MG63 (cell line): ENCODE results near the gene STX4. TPM values are rescaled to one million over a fixed set of nuclear protein-coding genes. Genes with fewer than 3 reads are reported as not detected.
"Not testable (repeated sequence)": the region's sequence is repeated elsewhere in the genome, so short reads cannot be mapped to it uniquely, and the experiment has no call there.

Experiments used
- DNase-seq: peaks from one replicate; pipeline ENCODE4 v3.0.0-alpha.2; 2020
- H3K27me3 ChIP-seq: fragments of 250-450 bp; sonication (Bioruptor Pico); 2 replicates; pipeline ENCODE4 v1.5.1; 2020; ENCODE audit warnings: mild to moderate bottlenecking, moderate library complexity
- H3K36me3 ChIP-seq: fragments of 250-450 bp; sonication (Bioruptor Pico); 2 replicates; pipeline ENCODE4 v1.5.1; 2020; ENCODE audit warnings: mild to moderate bottlenecking, moderate library complexity
- H3K4me3 ChIP-seq: fragments of 250-450 bp; sonication (Bioruptor Pico); 2 replicates; pipeline ENCODE4 v1.5.1; 2020; ENCODE audit warnings: mild to moderate bottlenecking, moderate library complexity
- H3K9me3 ChIP-seq: fragments of 250-450 bp; sonication (Bioruptor Pico); 2 replicates; pipeline ENCODE4 v1.5.1; 2020; ENCODE audit warnings: mild to moderate bottlenecking, moderate library complexity
- total RNA-seq: library from RNA; depleted of rRNA; stranded (reverse); fragments of >200 nt; shearing (Covaris generic); gene quantifications from 2 replicates; pipeline ENCODE4 v1.2.3, GENCODE V29; 2014; ENCODE audit warnings: low replicate concordance

Gene STX4
- total RNA-seq, 1 experiment from 2014 or later = 47.1 TPM

DNA sequence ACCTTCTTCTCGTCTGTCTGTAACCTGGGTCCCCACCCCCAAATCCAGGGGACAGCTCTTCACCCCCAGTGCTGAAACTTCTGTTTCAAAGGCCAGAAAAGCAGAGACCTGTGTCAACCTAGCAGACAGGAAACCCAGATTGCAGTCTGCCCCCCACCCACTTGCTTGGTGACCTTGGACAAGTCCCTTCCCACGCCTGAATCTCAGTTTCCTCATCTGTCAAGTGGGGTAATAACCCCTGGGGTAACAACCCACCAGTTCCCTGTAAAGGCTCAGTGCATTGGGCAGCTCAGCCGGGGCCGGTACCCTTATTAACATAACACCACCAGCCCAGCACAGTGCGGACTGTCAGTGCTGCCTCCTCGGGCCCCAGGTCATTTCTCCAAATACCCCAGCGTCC, 24.2 kb upstream of the STX4 start:
- Histone ChIP-seq H3K9me3 (no peaks in the 10 kb centered on the region), H3K36me3 (no peaks in the 10 kb centered on the region), H3K4me3 (no peak overlapping the region), H3K27me3 (peaks cover 5% of the 10 kb centered on the region)
- DNase-seq = no peak

DNA sequence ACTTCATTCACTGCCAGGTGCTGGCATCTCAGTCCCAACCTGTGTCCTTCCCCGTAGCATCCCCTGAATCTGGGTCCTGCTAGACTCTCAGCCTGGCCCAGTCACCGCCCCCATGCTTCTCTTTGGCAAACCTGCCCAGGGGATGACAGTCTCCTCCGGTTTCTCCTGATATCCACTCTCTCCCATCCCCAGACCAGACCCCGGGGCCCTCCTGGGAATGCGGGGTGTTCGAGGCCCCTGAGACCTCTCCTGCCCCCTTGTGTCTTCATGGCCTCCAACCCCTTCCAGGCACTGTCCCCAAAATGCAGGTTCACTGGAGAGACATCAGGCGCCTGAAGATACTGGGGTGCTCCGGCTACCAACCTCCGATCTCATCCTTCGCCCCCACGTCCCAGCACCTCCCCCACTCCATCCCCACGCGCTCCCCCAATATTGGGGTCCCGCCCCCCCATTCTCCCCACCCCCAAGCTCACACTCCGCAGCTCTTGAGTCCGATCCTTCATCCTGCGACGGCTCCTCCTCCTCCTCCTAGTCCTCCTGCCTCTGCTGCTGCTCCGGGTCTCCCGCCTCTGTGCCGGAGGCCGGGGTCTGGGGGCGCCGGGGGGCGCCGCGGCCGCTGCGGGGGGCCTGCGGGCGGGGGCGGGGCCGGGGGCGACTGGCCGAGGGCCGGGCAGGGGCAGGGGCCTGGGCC, 23.3 kb upstream of the STX4 start:
- H3K36me3 ChIP-seq = no peaks in the 10 kb centered on the region
- no peak for DNase-seq
- H3K4me3 ChIP-seq = no peak overlapping the region
- peaks cover 5% of the 10 kb centered on the region for H3K27me3 ChIP-seq
- H3K9me3 ChIP-seq = no peaks in the 10 kb centered on the region

DNA sequence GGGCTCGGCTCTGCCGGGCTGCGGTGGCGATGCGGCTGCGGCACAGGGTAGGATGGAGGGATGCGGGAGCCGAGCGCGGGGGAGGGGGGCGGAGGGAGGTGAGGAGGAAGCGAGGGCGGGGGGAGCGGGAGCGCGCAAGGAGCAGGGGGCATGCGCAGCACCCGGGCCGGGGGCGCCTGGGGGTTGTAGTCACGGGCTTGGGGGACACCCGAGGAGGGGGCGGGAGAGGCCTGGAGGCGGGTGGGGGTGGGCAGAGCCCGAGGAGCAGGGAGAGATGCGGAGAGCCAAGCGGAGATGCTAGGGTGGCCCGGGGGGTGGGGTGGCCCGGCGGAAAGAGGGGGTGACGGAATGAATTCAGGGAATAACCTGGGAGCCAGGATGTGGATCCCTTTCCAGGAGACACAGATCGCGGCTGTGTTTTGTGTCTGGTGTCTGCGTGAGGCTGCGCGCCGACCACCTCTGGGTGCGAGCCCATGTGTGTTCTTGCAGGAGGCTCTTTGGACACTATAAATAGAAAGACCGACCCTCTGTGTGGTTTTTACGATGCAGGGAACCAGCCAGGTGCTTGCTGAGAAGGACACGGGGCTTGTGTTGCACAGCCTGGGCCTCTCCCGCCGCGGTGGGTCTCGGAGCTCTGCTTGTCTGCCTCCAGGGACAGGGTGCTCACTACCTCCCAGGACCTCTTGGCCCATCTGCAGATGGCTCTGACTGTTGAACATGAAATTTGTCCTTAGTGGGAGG, 22.6 kb upstream of the STX4 start, which contains the start of gene STX1B:
Gene STX1B, minus strand, starts transcription at position 54 of the 741 bp plus-strand sequence. CDS start 242 bp downstream, outside the sequence.
- Histone ChIP-seq H3K27me3 (peaks cover 7% of the 10 kb centered on the region), H3K36me3 (no peaks in the 10 kb centered on the region), H3K9me3 (no peaks in the 10 kb centered on the region), H3K4me3 (no peak within 1 kb of the TSS)
- no peak for DNase-seq

DNA sequence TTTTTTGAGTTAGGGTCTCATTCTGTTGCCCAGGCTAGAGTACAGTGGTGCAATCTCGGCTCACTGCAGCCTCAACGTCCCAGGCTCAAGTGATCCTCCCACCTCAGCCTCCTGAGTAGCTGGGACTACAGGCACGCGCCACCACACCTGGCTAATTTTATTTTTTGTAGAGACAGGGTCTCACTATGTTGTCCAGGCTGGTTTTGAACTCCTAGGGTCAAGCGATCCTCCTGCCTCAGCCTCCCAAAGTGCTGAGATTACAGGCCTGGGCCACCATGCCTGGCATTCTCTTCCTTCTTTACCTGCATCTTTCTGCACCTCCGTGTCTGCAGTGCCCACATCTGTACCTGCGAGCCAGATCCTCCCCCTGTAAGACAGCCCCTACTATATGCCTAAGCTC, 21.5 kb upstream of the STX4 start:
- not testable (repeated sequence) for DNase-seq, H3K36me3 ChIP-seq, H3K4me3 ChIP-seq, H3K27me3 ChIP-seq, H3K9me3 ChIP-seq

DNA sequence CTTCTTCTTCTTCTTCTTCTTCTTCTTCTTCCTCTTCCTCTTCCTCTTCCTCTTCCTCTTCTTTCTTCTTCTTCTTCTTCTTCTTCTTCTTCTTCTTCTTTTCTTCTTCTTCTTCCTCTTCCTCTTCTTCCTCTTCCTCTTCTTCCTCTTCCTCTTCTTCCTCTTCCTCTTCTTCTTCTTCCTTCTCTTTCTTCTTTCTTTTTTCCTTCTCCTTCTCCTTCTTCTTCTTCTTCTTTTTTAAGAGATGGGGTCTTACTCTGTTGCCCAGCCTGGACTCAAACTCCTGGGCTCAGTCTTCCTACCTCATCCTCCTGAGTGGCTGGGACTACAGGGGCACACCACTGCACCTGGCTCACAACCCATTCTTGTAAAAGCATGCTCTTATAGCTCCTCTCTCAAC, 20.1 kb upstream of the STX4 start:
- not testable (repeated sequence) for H3K9me3 ChIP-seq, H3K27me3 ChIP-seq, DNase-seq, H3K4me3 ChIP-seq, H3K36me3 ChIP-seq

DNA sequence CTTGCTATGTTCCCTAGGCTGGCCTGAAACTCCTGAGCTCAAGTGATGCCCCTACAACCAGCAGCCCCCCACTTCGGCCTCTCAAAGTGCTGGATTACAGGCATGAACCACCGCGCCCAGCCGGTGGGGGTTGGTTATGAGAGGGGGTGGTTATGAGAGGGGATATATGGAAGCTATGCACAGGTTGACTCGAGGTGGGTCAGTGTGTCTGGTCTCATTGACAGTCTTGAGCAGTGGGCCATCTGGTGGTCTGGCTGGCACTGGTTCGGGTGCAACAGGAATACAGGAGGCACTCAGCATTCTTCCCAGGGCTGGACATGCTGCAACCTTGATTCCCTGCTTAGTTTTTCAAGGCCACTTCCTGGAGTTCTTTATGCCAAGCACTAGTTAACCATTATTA, 17.3 kb upstream of the STX4 start:
- peaks cover 7% of the 10 kb centered on the region for H3K27me3 ChIP-seq
- no peak overlapping the region for H3K4me3 ChIP-seq
- DNase-seq = no peak
- H3K9me3 ChIP-seq = no peaks in the 10 kb centered on the region
- H3K36me3 ChIP-seq = no peaks in the 10 kb centered on the region

DNA sequence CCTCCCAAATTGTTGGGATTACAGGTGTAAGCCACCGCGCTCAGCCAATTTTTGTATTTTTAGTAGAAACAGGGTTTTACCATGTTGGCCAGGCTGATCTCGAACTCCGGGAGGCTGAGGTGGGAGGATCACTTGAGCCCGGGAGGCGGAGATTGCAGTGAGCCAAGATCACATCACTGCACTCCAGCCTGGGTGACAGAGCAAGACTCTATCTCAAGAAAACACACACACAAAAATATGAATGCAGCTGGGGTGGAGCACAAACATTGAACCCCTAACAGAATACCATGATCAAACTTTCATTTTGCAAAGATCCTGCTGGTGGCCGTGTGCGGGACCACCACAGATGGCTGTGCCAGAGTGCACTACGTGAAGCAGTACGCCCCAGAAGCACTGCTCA, 15.6 kb upstream of the STX4 start:
- not testable (repeated sequence) for H3K36me3 ChIP-seq, H3K4me3 ChIP-seq, H3K27me3 ChIP-seq, DNase-seq, H3K9me3 ChIP-seq

DNA sequence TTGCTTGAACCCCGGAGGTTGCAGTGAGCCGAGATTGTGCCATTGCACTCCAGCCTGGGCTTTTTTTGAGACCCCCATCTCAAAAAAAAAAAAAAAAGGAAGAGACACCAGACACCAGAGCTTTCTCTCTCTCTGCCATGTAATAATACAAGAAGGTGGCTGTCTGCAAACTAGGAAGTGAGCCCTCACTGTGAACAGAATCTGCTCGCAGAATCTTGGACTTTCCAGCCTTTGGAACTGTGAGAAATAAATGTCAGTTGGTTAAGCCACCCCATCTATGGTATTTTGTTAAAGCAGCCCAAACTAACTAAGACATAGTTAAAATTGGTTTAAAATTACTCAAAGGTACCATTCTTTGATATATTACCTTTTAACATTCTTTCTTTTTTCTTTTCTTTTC, 12.8 kb upstream of the STX4 start:
- Histone ChIP-seq H3K27me3 (no peaks in the 10 kb centered on the region), H3K9me3 (no peaks in the 10 kb centered on the region), H3K36me3 (no peaks in the 10 kb centered on the region), H3K4me3 (no peak overlapping the region)
- no peak for DNase-seq

DNA sequence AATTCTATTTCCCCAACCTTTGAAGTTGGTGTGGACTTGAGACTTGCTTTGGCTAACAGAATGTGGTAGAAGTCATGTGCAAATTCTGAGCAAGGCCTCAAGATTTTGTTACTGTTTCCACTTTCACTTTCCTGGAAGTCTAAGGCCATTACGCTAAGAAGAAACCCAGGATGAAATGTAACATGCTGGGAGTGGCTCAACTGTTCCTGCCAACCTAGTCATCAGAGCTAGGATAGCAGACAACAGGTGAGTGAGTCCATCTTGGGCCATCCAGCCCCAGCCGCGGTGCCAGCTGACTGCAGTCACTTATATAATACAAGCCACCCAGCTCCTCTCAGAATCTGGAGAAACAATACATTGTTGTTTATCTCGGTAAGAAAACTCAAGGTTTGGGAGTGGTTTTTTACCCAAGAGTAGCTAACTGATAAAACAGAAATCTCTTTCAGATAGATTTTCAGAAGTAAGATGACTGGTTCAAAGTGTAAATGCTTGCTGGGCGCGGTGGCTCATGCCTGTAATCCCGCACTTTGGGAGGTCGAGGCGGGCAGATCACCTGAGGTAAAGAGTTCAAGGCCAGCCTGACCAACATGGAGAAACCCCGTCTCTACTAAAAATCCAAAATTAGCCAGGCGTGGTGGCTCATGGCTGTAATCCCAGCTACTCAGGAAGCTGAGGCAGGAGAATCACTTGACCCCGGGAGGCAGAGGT, 10.7 kb upstream of the STX4 start:
- Histone ChIP-seq H3K27me3 (no peaks in the 10 kb centered on the region), H3K4me3 (no peak overlapping the region), H3K9me3 (no peaks in the 10 kb centered on the region), H3K36me3 (no peaks in the 10 kb centered on the region)
- DNase-seq = no peak

DNA sequence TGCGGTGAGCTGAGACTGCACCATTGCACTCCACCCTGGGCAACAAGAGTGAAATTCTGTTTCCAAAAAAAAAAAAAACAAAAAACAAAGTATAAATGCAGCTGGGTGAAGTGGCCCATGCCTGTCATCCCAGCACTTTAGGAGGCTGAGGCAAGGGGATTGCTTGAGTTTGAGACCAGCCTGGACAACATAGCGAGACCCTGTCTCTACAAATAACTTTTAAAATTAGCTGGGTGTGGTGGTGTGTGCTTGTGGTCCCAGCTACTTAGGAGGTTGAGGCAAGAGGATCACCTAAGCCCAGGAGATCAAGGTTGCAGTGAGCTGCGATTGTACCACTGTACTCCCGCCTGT, 10.1 kb upstream of the STX4 start:
- H3K9me3 ChIP-seq = no peaks in the 10 kb centered on the region
- no peaks in the 10 kb centered on the region for H3K36me3 ChIP-seq
- no peak overlapping the region for H3K4me3 ChIP-seq
- DNase-seq = no peak
- H3K27me3 ChIP-seq = no peaks in the 10 kb centered on the region

DNA sequence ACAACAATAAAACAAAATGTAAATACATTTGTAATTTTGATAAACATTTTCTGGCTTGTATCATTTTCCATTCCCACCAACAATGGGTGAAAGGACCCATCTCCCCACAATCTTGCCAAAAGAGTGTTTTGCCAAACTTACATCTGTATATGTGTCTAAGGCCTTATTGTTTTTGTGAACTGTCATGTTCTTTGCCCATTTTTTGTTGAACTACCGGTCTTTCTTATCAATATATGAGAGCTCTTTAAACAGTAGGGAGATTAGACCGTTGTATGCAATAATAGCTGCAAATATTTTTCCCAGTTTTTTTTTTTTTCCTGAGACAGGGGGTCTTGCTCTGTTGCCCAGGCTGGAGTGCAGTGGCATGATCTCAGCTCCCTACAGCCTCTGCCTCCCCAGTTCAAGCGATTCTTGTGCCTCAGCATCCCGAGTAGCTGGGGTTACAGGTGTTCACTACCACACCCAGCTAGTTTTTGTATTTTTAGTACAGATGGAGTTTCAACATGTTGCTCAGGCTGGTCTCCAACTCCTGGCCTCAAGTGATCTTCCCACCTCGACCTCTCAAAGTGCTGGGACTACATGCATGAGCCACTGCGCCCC, 9.6 kb upstream of the STX4 start:
- no peak for DNase-seq
- Histone ChIP-seq H3K4me3 (no peak overlapping the region), H3K36me3 (no peaks in the 10 kb centered on the region), H3K27me3 (no peaks in the 10 kb centered on the region), H3K9me3 (no peaks in the 10 kb centered on the region)

DNA sequence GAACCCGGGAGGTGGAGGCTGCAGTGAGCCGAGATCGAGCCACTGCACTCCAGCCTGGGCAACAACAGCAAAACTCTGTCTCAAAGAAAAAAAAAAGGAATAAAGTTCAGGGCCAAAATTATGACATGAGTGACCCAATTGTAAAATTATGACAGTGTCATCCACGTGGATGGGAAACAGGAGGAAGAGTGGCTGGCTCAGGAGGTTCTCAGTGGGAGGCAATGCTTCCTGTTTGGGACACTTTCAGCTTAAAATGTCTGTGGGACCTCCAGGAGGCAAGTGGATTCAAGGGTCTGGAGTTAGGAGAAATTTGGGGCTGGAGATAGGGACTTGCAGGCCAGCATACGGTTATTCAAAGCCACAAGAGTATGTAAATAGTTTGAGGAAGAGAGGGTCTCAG, 8.0 kb upstream of the STX4 start:
- Histone ChIP-seq H3K27me3 (no peaks in the 10 kb centered on the region), H3K4me3 (no peak overlapping the region), H3K36me3 (no peaks in the 10 kb centered on the region), H3K9me3 (no peaks in the 10 kb centered on the region)
- DNase-seq = no peak

DNA sequence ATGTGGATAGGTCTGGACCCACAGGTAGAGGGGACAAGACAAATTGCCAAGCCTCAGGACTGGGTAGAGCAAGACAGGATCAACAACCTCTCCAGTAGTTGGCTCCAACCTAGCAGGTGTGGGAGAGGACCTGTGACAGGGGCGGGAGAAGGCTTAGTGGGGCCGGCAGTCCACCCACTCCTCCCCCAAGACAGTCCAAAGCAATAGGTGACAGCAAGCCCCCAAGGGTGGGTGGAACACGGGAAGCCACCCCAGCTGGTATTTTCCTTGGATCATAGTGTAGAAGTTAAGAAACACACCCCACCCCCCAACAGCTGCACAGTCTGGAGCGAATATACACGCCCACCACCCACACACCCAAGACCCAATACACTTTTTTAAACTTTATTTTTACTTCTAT, 4.1 kb upstream of the STX4 start:
- Histone ChIP-seq H3K9me3 (no peaks in the 10 kb centered on the region), H3K27me3 (no peaks in the 10 kb centered on the region), H3K4me3 (no peak overlapping the region), H3K36me3 (peaks cover under 1% of the 10 kb centered on the region)
- no peak for DNase-seq

DNA sequence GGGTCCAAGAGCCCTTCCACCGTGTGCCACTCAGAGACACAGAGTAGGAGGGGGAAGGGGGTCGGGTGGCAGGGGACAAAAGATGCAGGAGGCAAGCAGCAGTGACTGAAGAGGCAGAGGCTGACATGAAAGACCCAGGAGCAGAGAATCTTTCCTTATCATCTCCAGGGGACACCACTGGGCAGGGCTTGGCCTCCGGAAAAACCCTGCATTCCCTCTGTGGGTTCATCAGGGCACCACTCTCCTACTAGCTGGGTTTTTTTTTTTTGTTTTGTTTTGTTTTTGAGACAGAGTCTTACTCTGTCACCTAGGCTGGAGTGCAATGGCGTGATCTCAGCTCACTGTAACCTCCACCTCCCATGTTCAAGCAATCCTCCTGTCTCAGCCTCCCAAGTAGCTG, 2.1 kb upstream of the STX4 start:
- H3K9me3 ChIP-seq = no peaks in the 10 kb centered on the region

DNA sequence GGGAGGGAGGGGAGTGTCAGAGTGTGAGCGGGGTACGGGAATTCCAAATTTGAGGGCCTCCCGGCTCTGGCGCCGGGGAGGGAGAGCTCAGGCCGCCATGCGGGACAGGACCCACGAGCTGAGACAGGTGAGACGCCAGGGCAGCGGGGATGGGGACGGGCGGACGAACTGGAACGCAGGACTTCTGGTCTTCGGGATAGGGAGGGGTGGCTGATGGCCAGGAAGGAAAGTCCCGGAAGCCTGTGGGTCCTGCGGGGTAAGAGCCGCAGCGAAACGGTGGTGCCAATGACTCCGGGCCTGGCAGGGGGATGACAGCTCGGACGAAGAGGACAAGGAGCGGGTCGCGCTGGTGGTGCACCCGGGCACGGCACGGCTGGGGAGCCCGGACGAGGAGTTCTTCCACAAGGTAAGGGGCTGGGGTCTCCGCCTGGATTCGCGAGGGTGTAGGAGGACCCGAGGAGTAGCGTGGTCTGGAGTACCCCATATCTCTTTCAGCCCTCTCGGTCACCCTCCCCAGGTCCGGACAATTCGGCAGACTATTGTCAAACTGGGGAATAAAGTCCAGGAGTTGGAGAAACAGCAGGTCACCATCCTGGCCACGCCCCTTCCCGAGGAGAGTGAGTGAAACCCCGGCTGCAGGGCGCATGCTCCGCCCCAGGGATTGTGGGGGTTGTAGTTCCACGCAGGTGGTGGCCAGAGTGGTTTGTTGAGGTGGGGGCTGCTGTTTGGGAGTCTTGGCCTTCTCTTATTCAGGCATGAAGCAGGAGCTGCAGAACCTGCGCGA, 543 bp downstream of the STX4 start:
- H3K4me3 ChIP-seq = peak overlapping the region; percentile 90
- H3K36me3 ChIP-seq = peaks cover 32% of the 10 kb centered on the region
- H3K27me3 ChIP-seq = no peaks in the 10 kb centered on the region
- H3K9me3 ChIP-seq = no peaks in the 10 kb centered on the region
- peak; percentile 89 for DNase-seq

More for the DNA sequence above, 2.1 kb upstream of the STX4 start:
- Histone ChIP-seq H3K27me3 (no peaks in the 10 kb centered on the region), H3K4me3 (no peak overlapping the region), H3K36me3 (peaks cover 16% of the 10 kb centered on the region)
- no peak for DNase-seq

DNA sequence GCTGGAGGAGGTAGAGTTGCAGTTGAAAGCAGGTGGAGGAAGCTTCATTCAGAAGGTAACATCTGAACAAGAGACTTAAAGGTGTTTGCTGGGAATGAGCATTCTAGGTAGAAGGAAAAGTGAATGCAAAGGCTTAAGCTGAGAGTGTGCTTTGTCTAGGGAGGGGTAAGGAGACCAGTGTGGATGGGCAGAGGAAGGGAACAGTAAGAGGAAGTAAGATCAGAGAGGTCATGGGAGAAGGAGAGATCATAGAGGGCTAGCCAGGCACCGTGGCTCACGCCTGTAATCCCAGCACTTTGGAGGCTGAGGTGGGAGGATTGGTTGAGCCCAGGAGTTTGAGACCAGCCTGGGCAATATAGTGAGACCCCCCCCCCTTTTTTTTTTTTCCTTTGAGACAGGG, 3.3 kb downstream of the STX4 start:
- Histone ChIP-seq H3K4me3 (no peak overlapping the region), H3K9me3 (no peaks in the 10 kb centered on the region), H3K27me3 (no peaks in the 10 kb centered on the region), H3K36me3 (peaks cover 55% of the 10 kb centered on the region)
- no peak for DNase-seq

DNA sequence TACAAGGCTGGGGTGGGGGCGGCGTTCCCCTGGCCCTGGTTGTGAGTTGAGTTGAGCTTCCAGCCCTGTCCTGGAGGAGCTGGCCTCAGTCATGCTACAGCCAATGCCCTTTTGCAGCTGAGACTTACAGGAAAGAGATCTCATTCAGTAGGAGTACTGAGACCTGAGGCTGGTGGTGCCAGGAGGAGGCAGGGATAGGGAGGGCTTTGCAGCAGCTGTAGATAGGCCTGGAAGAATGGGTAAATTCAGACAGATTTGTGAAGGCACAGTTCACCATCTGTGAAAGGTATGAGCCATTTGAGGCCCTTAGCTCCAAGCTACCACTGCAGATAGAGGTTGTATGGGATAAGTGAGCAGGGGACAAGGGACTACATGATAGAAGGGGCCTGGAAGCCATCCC, 5.6 kb downstream of the STX4 start:
- H3K27me3 ChIP-seq = no peaks in the 10 kb centered on the region
- H3K36me3 ChIP-seq = peaks cover 72% of the 10 kb centered on the region
- H3K9me3 ChIP-seq = no peaks in the 10 kb centered on the region
- DNase-seq = no peak
- no peak overlapping the region for H3K4me3 ChIP-seq
